Spleen (tissue), 11 donors: ENCODE measurements around the gene CD226. TPM values are rescaled to one million over a fixed set of nuclear protein-coding genes. Genes with fewer than 3 reads are reported as not detected.

Source experiments
- DNase-seq: peaks from one replicate; pipeline ENCODE4 v3.0.0-alpha.2; 2020
- H3K27ac ChIP-seq, 8 donors: fragments of 200-600 bp; sonication (generic) in 7 of 8; 1 replicate in 4 of 8; 2 replicates in 4 of 8; pipeline versions ENCODE4 v1.5.0 to v1.8.0; 2016 to 2021; ENCODE audit warnings: inconsistent platforms in 4 of 8, mild to moderate bottlenecking in 4 of 8, moderate library complexity in 1 of 8
- H3K27me3 ChIP-seq, 7 donors: fragments of 200-600 bp; sonication (generic) in 6 of 7; replicated peaks in 1 of 7; 1 replicate in 4 of 7; 2 replicates in 3 of 7; pipeline versions ENCODE4 v1.5.0 to v1.8.0; 2016 to 2021; ENCODE audit warnings: inconsistent platforms in 3 of 7, mild to moderate bottlenecking in 1 of 7
- H3K36me3 ChIP-seq, 6 donors: fragments of 200-600 bp; sonication (generic) in 5 of 6; 1 replicate in 4 of 6; 2 replicates in 2 of 6; pipeline versions ENCODE4 v1.5.0 to v1.8.0; 2016 to 2021; ENCODE audit warnings: inconsistent platforms in 2 of 6
- H3K4me1 ChIP-seq, 6 donors: fragments of 200-600 bp; sonication (generic) in 5 of 6; 1 replicate in 3 of 6; 2 replicates in 3 of 6; pipeline versions ENCODE4 v1.5.0 to v1.8.0; 2016 to 2021; ENCODE audit warnings: inconsistent platforms in 3 of 6
- H3K4me3 ChIP-seq, 8 donors: fragments of 200-600 bp; sonication (generic) in 7 of 8; 1 replicate in 4 of 8; 2 replicates in 4 of 8; pipeline versions ENCODE4 v1.5.0 to v1.8.0; 2016 to 2021; ENCODE audit warnings: inconsistent platforms in 4 of 8, mild to moderate bottlenecking in 4 of 8, moderate library complexity in 2 of 8
- H3K9me3 ChIP-seq, 8 donors: fragments of 200-600 bp; sonication (generic) in 7 of 8; 1 replicate in 4 of 8; 2 replicates in 4 of 8; pipeline versions ENCODE4 v1.5.0 to v1.8.0; 2016 to 2021; ENCODE audit warnings: inconsistent platforms in 4 of 8
- POLR2A ChIP-seq, 3 donors: fragments of 450-650 bp; IDR thresholded peaks; one replicate each; pipeline ENCODE4 v1.5.1; 2017; ENCODE audit warnings: antibody characterized with exemption in 3 of 3, mild to moderate bottlenecking in 1 of 3
- POLR2AphosphoS5 ChIP-seq, 3 donors: sonication (generic); formaldehyde crosslinking; IDR thresholded peaks; one replicate each; pipeline ENCODE4 v1.5.1; 2017; ENCODE audit warnings: antibody characterized with exemption in 3 of 3
- WGBS, 5 donors: extraction: QIAGEN DNeasy Blood & Tissue Kit in 3 of 5; methylation state at CpG; one replicate each; pipeline versions ENCODE4 v1.1.5 to v1.1.7; 2013 to 2018; 5-methylcytosine and 5-hydroxymethylcytosine counted together
- intact Hi-C: fragments of 100-400 bp; cut with DNase I; formaldehyde crosslinking; loops from one replicate; pipeline ENCODE4 v1.15.0; 2023; ENCODE audit warnings: low total_unique reads
- polyA plus RNA-seq, 3 donors: library from polyadenylated mRNA; stranded (reverse); fragments of 200-250 nt; gene quantifications; one replicate each; pipeline ENCODE4 v1.2.1, GENCODE V29; 2013
- total RNA-seq, 7 donors: library from RNA; depleted of rRNA in 3 of 7; stranded (reverse); fragments of >200 nt in 3 of 7; fragmentation: NEBNext Ultra II Directional in 4 of 7; extraction: Animal tissue kit (Norgen Biotek cat#: 25700) in 4 of 7; gene quantifications; one replicate each; pipeline versions ENCODE4 v1.1.0 to v1.2.1, GENCODE V29; 2016 to 2021
- TF ChIP-seq, protein P1 (sequence below), 11 experiments: fragments of 200-600 bp in 7 of 11; fragments of 450-650 bp in 4 of 11; sonication (generic) in 4 of 11; IDR thresholded peaks in 8 of 11; conservative IDR thresholded peaks in 3 of 11; 1 replicate in 7 of 11; 2 replicates in 4 of 11; pipeline versions ENCODE4 v1.4.0 to v1.8.0; 2016 to 2021; ENCODE audit warnings: antibody characterized with exemption in 11 of 11, inconsistent platforms in 4 of 11, mild to moderate bottlenecking in 1 of 11
- donor health status: healthy with polysubstance abuse.
- donor health status: DM: no; HTN: no; CAD: no; lungs with moderate emphysema.
- donor health status: DM: no; HTN: no; CAD: no.
- donor health status: Bipolar disorder and iron deficiency.
- donor health status: healthy.
- donor health status: DM: no; HTN: no; CAD: no.
- donor health status: DM: yes; HTN: yes; CAD: no.

Gene CD226
- total and polyA plus RNA-seq, 10 donors, result 0.91 to 51.4 (median 31.7) TPM

DNA sequence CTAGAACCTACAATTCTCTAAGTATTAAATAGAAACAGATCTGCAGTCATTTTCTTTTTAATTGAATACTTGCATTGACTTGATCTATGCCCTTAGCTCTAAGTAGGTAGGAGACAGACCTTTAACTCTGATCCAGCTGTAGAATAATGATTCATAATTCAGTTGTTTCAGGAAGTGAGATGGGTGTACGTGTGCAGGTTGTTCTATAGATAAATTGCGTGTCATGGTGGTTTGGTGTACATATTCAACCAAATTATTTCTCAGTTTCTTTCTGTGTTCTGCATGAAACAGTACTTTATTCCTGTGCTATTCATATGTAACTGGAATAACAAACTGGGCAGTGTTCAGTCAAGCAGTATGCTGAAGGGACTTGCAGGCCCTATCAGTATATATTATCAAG lies 34.3 kb upstream of the CD226 start:
- no peak for TF ChIP-seq POLR2AphosphoS5 (IDR thresholded peaks at IDR 0.05)
- no peak for TF ChIP-seq POLR2A (IDR thresholded peaks at IDR 0.05)
- TF ChIP-seq, protein P1, sequence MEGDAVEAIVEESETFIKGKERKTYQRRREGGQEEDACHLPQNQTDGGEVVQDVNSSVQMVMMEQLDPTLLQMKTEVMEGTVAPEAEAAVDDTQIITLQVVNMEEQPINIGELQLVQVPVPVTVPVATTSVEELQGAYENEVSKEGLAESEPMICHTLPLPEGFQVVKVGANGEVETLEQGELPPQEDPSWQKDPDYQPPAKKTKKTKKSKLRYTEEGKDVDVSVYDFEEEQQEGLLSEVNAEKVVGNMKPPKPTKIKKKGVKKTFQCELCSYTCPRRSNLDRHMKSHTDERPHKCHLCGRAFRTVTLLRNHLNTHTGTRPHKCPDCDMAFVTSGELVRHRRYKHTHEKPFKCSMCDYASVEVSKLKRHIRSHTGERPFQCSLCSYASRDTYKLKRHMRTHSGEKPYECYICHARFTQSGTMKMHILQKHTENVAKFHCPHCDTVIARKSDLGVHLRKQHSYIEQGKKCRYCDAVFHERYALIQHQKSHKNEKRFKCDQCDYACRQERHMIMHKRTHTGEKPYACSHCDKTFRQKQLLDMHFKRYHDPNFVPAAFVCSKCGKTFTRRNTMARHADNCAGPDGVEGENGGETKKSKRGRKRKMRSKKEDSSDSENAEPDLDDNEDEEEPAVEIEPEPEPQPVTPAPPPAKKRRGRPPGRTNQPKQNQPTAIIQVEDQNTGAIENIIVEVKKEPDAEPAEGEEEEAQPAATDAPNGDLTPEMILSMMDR (IDR thresholded peaks at IDR 0.05 in 8 of 11, conservative IDR thresholded peaks at IDR 0.05 in 3 of 11), result no peak
- intact Hi-C loops, result no loop called here
- Histone ChIP-seq H3K36me3 (peaks cover 0 to 31% (median 0%) of the 10 kb centered on the region in 6 donors), H3K4me1 (peaks cover 0 to 16% (median 5%) of the 10 kb centered on the region in 6 donors), H3K27me3 (no peaks in the 10 kb centered on the region), H3K4me3 (no peak overlapping the region), H3K9me3 (peaks cover 0 to 17% (median 9%) of the 10 kb centered on the region in 8 donors), H3K27ac (no peak overlapping the region)
- no peak for DNase-seq
- 43 to 67% (median 60%) methylated on average over 2 of the region's 2 CpGs for WGBS, 5 donors

DNA sequence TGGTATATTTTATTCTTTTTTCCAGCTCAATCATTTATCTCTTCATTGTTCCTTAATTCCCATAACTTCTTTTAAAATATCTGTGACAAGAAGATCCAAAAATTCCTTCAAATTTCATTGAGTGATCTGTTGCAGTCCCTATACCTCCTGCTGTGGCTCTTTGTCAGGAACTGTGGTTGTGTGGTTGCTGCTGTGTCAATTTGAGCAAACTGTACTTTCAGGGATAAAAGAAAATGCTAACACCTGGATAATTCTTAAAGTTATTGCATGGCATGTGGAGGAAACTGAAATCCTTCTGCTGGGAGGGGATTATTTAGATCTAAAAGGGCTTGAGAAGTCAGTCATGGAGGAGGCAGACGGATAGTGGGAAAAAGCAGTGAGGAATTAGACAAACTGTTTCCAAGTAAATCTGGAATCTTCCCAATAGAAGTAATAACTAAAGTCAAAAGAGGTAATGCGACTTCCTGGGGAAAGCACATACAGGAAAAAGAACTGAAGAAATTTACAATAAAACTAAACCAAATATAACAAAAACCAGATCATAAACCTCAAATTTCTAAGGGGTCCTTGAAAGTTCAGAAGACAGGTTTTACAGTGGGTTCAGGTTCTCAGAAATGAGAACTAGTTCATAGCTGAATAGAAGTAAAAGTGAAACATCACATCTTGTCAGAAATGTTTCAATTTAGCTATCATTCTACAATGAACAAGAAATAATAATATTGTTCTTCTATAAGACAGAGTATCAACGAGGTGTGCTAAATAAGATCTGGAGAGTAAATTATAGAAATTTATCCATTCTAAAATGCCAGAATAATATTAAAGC lies 33.5 kb upstream of the CD226 start:
- Histone ChIP-seq H3K27me3 (no peaks in the 10 kb centered on the region), H3K4me1 (peaks cover 0 to 16% (median 5%) of the 10 kb centered on the region in 6 donors), H3K9me3 (peaks cover 0 to 18% (median 16%) of the 10 kb centered on the region in 8 donors), H3K27ac (no peak overlapping the region), H3K36me3 (peaks cover 0 to 24% (median 0%) of the 10 kb centered on the region in 6 donors), H3K4me3 (no peak overlapping the region)
- DNase-seq, result no peak
- intact Hi-C loops, result no loop called here
- WGBS, 5 donors, result 59 to 76% (median 67%) methylated on average over 3 of the region's 3 CpGs
- TF ChIP-seq POLR2AphosphoS5 (IDR thresholded peaks at IDR 0.05), result no peak
- no peak for TF ChIP-seq POLR2A (IDR thresholded peaks at IDR 0.05)
- TF ChIP-seq, protein P1 (IDR thresholded peaks at IDR 0.05 in 8 of 11, conservative IDR thresholded peaks at IDR 0.05 in 3 of 11), result no peak

DNA sequence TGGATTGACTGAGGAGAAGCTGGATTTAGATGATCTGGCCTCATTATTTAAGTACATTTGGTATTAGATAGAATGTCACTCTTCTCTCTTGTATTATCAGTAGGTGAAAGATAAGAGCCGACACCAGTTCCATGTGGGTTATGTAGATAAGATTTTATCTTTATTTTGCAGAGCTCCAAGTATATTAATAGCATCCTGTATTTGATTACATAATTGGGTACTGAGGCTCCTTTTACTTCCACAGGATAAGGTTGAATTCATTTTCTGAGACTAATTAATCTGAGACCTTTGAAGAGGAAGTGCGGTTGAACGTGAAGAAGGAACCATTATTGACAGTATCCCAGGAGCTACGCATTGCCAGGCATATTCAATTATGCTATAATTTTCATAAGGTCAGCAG lies 32.8 kb upstream of the CD226 start:
- no peak for TF ChIP-seq POLR2A (IDR thresholded peaks at IDR 0.05)
- no peak for TF ChIP-seq POLR2AphosphoS5 (IDR thresholded peaks at IDR 0.05)
- TF ChIP-seq, protein P1 (IDR thresholded peaks at IDR 0.05 in 8 of 11, conservative IDR thresholded peaks at IDR 0.05 in 3 of 11), result no peak
- H3K4me3 ChIP-seq, result no peak overlapping the region
- DNase-seq, result no peak
- WGBS, 5 donors, result 40 to 59% (median 44%) methylated on average over 4 of the region's 4 CpGs
- intact Hi-C loops, result no loop called here
- no peaks in the 10 kb centered on the region for H3K27me3 ChIP-seq
- peaks cover 0 to 16% (median 5%) of the 10 kb centered on the region in 6 donors for H3K4me1 ChIP-seq
- peaks cover 0 to 17% (median 0%) of the 10 kb centered on the region in 6 donors for H3K36me3 ChIP-seq
- no peak overlapping the region for H3K27ac ChIP-seq
- H3K9me3 ChIP-seq, result peaks cover 0 to 25% (median 22%) of the 10 kb centered on the region in 8 donors
